GM10266 (cell line): Measurements from ENCODE around the gene ALG5.

ENCODE experiments used
- DNase-seq: peaks from one replicate; pipeline ENCODE4 v3.0.0; 2012; ENCODE audit errors: extremely low spot score
- CTCF ChIP-seq: IDR thresholded peaks from 2 replicates; pipeline ENCODE4 v1.5.1; 2012; ENCODE audit warnings: mild to moderate bottlenecking, low read depth; ENCODE audit not compliant: control insufficient read depth, insufficient read depth; ENCODE audit errors: missing control alignments

Gene ALG5

GRCh38 chr13:37029617-37030016, 30.5 kb upstream of the ALG5 start:
- no peak for TF ChIP-seq CTCF
- no peak for DNase-seq

- no peak for TF ChIP-seq CTCF
- no peak for DNase-seq
Measured at GRCh38 chr13:37027639-37028038, 28.5 kb upstream of the ALG5 start.

- TF ChIP-seq CTCF = no peak
- DNase-seq = no peak
Measured at GRCh38 chr13:37026771-37027170, 27.6 kb upstream of the ALG5 start.

- no peak for TF ChIP-seq CTCF
- DNase-seq = no peak
Measured at GRCh38 chr13:37023871-37024270, 24.7 kb upstream of the ALG5 start.

- no peak for TF ChIP-seq CTCF
- DNase-seq = no peak
Measured at GRCh38 chr13:37014609-37015008, 15.5 kb upstream of the ALG5 start.

GRCh38 chr13:37011788-37012187, 12.6 kb upstream of the ALG5 start:
- DNase-seq = no peak
- no peak for TF ChIP-seq CTCF

GRCh38 chr13:37011002-37011401, 11.9 kb upstream of the ALG5 start:
- TF ChIP-seq CTCF = no peak
- no peak for DNase-seq
